ENCODE results near the gene FXYD1.

DNA sequence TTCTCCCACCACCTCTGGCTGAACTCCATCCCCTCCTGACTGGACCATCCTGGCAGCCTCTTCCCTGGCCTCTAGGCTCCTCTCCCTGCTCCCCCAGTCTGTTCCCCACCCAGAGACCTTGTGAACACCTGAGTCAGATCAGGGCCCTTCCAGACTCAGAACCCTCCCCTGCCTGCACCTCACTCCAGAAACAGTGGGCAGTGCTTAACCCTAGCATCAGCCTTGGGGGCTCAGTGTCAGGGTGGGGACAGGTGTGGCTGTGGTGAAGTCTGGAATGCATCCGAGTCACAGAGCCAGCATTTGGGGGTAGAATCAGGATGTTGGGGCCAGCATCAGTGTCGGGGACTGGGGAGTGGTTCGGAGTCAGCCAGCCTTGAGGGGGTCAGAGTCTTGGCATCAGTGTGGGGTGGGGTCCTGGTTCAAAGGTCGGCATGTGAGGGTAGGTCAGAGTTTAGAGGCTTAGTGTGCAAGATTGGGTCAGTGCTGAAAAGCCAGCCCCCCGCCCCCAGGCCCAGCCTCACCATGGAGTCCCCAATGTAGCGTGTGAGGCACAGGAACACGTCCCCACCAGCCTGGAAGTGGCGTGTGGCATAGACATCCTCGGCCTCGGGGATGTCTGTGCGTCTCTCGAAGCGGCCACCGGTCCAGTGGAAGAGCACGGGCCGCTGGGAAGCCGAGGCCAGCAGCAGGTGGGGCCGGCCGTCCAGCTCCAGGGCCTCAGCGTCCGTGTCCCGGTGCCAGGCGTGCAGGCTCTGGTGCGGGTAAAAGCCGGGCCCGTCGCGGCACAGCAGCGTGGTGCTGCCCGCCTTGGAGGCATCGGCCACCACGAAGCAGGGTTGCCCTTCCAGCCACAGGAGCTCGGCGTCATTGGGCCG, 12.6 kb upstream of the FXYD1 start:
- no peak for TF ChIP-seq EZH2phosphoT487 (IDR thresholded peaks at IDR 0.05; ENCODE audit: borderline replicate concordance)
- TF ChIP-seq, protein P1, sequence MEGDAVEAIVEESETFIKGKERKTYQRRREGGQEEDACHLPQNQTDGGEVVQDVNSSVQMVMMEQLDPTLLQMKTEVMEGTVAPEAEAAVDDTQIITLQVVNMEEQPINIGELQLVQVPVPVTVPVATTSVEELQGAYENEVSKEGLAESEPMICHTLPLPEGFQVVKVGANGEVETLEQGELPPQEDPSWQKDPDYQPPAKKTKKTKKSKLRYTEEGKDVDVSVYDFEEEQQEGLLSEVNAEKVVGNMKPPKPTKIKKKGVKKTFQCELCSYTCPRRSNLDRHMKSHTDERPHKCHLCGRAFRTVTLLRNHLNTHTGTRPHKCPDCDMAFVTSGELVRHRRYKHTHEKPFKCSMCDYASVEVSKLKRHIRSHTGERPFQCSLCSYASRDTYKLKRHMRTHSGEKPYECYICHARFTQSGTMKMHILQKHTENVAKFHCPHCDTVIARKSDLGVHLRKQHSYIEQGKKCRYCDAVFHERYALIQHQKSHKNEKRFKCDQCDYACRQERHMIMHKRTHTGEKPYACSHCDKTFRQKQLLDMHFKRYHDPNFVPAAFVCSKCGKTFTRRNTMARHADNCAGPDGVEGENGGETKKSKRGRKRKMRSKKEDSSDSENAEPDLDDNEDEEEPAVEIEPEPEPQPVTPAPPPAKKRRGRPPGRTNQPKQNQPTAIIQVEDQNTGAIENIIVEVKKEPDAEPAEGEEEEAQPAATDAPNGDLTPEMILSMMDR (conservative IDR thresholded peaks at IDR 0.05; ENCODE audit: low read length), result no peak
